Activated CD4-positive, alpha-beta memory T cell treated with anti-CD3 and anti-CD28 coated beads for 36 hours (primary cell): Measurements from ENCODE around the gene H2BK1. TPM values are rescaled to one million over a fixed set of nuclear protein-coding genes. Genes with fewer than 3 reads are reported as not detected.

Source experiments
- CTCF ChIA-PET: fragments of 350-600 bp; sonication (Branson Sonifier 250); formaldehyde crosslinking; loops from one replicate; lab custom pipeline; 2021; ENCODE audit warnings: antibody characterized with exemption, inconsistent platforms; lab: Charles Lee
- POLR2A ChIA-PET: fragments of 350-600 bp; sonication (Branson Sonifier 250); formaldehyde crosslinking; loops from one replicate; lab custom pipeline; 2021; ENCODE audit warnings: antibody characterized with exemption; lab: Charles Lee
- DNase-seq: peaks from one replicate; pipeline ENCODE4 v3.0.0-alpha.2; 2020
- H3K27ac Mint-ChIP-seq: one replicate; pipeline ENCODE4 v1.8.0; 2021; ENCODE audit warnings: mixed read lengths
- H3K27me3 Mint-ChIP-seq: one replicate; pipeline ENCODE4 v1.8.0; 2021; ENCODE audit warnings: mixed read lengths
- H3K36me3 Mint-ChIP-seq: one replicate; pipeline ENCODE4 v1.8.0; 2021; ENCODE audit warnings: mixed read lengths
- H3K4me1 Mint-ChIP-seq: one replicate; pipeline ENCODE4 v1.8.0; 2021; ENCODE audit warnings: low read depth, mixed read lengths
- H3K4me3 Mint-ChIP-seq: one replicate; pipeline ENCODE4 v1.8.0; 2021; ENCODE audit warnings: mild to moderate bottlenecking, mixed read lengths
- H3K9me3 Mint-ChIP-seq: one replicate; pipeline ENCODE4 v1.8.0; 2021; ENCODE audit warnings: mixed read lengths
- intact Hi-C: fragments of 100-400 bp; cut with micrococcal nuclease; formaldehyde crosslinking; loops from one replicate; pipeline ENCODE4 v1.15.1; 2023
- total RNA-seq, 2 experiments: library from RNA; stranded (reverse); gene quantifications; one replicate each; pipeline ENCODE4 v1.2.3, GENCODE V29; 2021

Gene H2BK1
- total RNA-seq, 2 experiments from 2014 or later, result not detected

- Mint-ChIP-seq H3K9me3 (no peaks in the 10 kb centered on the region), H3K36me3 (no peaks in the 10 kb centered on the region), H3K27me3 (peaks cover 3% of the 10 kb centered on the region), H3K4me3 (no peak overlapping the region), H3K27ac (no peak overlapping the region), H3K4me1 (no peaks in the 10 kb centered on the region)
- intact Hi-C loops, result no loop called here
- CTCF ChIA-PET, result no interaction called here
- DNase-seq, result no peak
- POLR2A ChIA-PET, result no interaction called here
These were observed 24.3 kb downstream of the H2BK1 start for GRCh38 chr7:151185762-151186639.

- intact Hi-C loops, result no loop called here
- Mint-ChIP-seq H3K36me3 (no peaks in the 10 kb centered on the region), H3K4me3 (no peak overlapping the region), H3K9me3 (no peaks in the 10 kb centered on the region), H3K27ac (no peak overlapping the region), H3K4me1 (no peaks in the 10 kb centered on the region), H3K27me3 (peaks cover 8% of the 10 kb centered on the region)
- peak; percentile 3 for DNase-seq
- ChIA-PET CTCF (no interaction called here), POLR2A (interaction anchor here (0.8 kb wide), 1 partner anchor 30 kb away, joined by 3 read pairs; no protein-coding TSS in a partner anchor)
These were observed 29.3 kb downstream of the H2BK1 start for GRCh38 chr7:151181011-151181431.

DNA sequence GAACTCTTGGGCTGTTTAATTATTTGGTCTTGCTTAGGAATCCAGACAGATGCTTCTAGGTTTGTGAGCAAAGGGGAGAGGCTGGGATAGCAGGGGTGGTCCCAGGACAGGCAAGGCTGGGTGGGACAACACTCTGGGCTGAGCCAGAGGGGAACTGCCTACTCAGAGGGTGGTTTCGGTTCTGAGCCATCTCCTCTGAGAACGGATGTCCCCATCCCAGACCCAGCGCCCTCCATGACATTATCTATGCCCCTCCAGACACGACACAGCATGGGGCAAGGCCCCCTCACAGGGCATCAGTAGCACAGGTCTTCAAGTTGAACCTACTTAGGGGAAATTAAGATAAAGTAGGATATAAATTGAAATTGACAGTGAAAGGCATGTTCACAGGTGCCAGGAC is 30.3 kb downstream of the H2BK1 start:
- DNase-seq, result no peak
- Mint-ChIP-seq H3K4me3 (no peak overlapping the region), H3K36me3 (no peaks in the 10 kb centered on the region), H3K4me1 (no peaks in the 10 kb centered on the region), H3K9me3 (no peaks in the 10 kb centered on the region), H3K27ac (no peak overlapping the region), H3K27me3 (peaks cover 8% of the 10 kb centered on the region)
- ChIA-PET POLR2A (no interaction called here), CTCF (interaction anchor here (1.6 kb wide), 1 partner anchor 10 kb away, joined by 7 read pairs; no protein-coding TSS in a partner anchor)
- intact Hi-C loops, result no loop called here

GRCh38 chr7:151179287-151179860 is 30.9 kb downstream of the H2BK1 start:
- Mint-ChIP-seq H3K27ac (no peak overlapping the region), H3K4me3 (no peak overlapping the region), H3K27me3 (peaks cover 11% of the 10 kb centered on the region), H3K4me1 (no peaks in the 10 kb centered on the region), H3K9me3 (no peaks in the 10 kb centered on the region), H3K36me3 (no peaks in the 10 kb centered on the region)
- DNase-seq, result no peak
- ChIA-PET CTCF (interaction anchor here (0.8 to 1.6 kb wide), 3 partner anchors 10 to 65 kb away, joined by 3 to 7 read pairs (median 4); no protein-coding TSS in a partner anchor), POLR2A (no interaction called here)
- intact Hi-C loops, result no loop called here

DNA sequence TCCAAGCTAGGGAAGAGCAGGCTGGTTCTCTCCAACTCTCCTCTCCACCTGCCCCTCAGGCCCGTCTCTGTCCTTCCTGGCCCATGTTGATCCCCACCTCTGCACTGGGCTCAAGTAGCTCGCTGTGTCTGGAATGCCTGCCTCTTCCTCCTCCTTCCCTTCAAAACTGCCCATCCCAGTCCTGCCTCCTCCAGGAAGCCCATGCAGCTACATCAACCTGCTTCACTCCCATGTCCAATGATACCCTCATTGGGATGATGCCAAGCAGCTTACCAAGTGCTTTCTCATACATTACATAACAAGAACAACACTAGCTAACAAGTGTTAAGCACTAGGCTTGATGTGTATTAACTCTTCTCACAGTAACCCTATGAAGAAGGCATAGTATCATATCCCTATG is 31.5 kb downstream of the H2BK1 start:
- no peak overlapping the region for H3K4me3 Mint-ChIP-seq
- ChIA-PET CTCF (interaction anchor here (0.8 to 1.6 kb wide), 3 partner anchors 9 to 65 kb away, joined by 3 to 7 read pairs (median 4); no protein-coding TSS in a partner anchor), POLR2A (no interaction called here)
- intact Hi-C loops, result no loop called here
- no peaks in the 10 kb centered on the region for H3K9me3 Mint-ChIP-seq
- no peaks in the 10 kb centered on the region for H3K4me1 Mint-ChIP-seq
- no peaks in the 10 kb centered on the region for H3K36me3 Mint-ChIP-seq
- DNase-seq, result no peak
- H3K27ac Mint-ChIP-seq, result no peak overlapping the region
- H3K27me3 Mint-ChIP-seq, result peaks cover 11% of the 10 kb centered on the region

- H3K36me3 Mint-ChIP-seq, result no peaks in the 10 kb centered on the region
- H3K27me3 Mint-ChIP-seq, result peaks cover 16% of the 10 kb centered on the region
- ChIA-PET CTCF (interaction anchor here (1.6 kb wide), 1 partner anchor 9 kb away, joined by 7 read pairs; no protein-coding TSS in a partner anchor), POLR2A (no interaction called here)
- intact Hi-C loops, result no loop called here
- H3K4me3 Mint-ChIP-seq, result no peak overlapping the region
- no peak for DNase-seq
- no peaks in the 10 kb centered on the region for H3K9me3 Mint-ChIP-seq
- no peaks in the 10 kb centered on the region for H3K4me1 Mint-ChIP-seq
- no peak overlapping the region for H3K27ac Mint-ChIP-seq
These were observed 32.1 kb downstream of the H2BK1 start for GRCh38 chr7:151178236-151178635.

- POLR2A ChIA-PET, result no interaction called here
- Mint-ChIP-seq H3K27me3 (peaks cover 22% of the 10 kb centered on the region), H3K4me3 (no peak overlapping the region), H3K4me1 (peaks cover 5% of the 10 kb centered on the region), H3K27ac (no peak overlapping the region), H3K9me3 (no peaks in the 10 kb centered on the region), H3K36me3 (no peaks in the 10 kb centered on the region)
- intact Hi-C loops, result no loop called here
- no peak for DNase-seq
- CTCF ChIA-PET, result interaction anchor here (1.3 to 1.6 kb wide), 2 partner anchors 11 to 215 kb away, joined by 3 to 6 read pairs; no protein-coding TSS in a partner anchor
These were observed 33.0 kb downstream of the H2BK1 start for GRCh38 chr7:151177310-151177709.

DNA sequence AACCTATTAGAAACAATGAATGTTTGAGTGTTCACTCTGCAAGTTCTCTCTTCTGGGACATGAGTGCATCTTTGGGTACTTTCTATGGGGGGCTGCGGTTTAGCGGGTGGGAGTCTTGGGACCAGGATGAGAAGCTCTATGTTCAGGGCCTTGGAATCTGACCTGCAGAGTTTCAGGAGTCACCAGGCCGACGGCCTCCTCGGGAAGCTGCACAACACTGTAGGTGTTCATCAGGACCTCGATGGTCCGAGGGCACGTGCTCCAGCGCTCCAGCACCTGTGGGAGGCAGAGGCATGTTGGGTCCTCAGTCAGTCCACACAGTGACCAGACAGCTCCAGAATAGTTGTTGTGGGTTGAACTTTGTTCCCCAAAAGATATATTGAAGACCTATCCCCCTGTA is 33.9 kb downstream of the H2BK1 start:
- intact Hi-C loops, result no loop called here
- no peaks in the 10 kb centered on the region for H3K9me3 Mint-ChIP-seq
- no peaks in the 10 kb centered on the region for H3K36me3 Mint-ChIP-seq
- no peak overlapping the region for H3K27ac Mint-ChIP-seq
- H3K4me3 Mint-ChIP-seq, result no peak overlapping the region
- peaks cover 23% of the 10 kb centered on the region for H3K27me3 Mint-ChIP-seq
- ChIA-PET CTCF (interaction anchor here (1.3 to 1.6 kb wide), 2 partner anchors 10 to 214 kb away, joined by 3 to 6 read pairs; no protein-coding TSS in a partner anchor), POLR2A (no interaction called here)
- no peak for DNase-seq
- peaks cover 5% of the 10 kb centered on the region for H3K4me1 Mint-ChIP-seq

DNA sequence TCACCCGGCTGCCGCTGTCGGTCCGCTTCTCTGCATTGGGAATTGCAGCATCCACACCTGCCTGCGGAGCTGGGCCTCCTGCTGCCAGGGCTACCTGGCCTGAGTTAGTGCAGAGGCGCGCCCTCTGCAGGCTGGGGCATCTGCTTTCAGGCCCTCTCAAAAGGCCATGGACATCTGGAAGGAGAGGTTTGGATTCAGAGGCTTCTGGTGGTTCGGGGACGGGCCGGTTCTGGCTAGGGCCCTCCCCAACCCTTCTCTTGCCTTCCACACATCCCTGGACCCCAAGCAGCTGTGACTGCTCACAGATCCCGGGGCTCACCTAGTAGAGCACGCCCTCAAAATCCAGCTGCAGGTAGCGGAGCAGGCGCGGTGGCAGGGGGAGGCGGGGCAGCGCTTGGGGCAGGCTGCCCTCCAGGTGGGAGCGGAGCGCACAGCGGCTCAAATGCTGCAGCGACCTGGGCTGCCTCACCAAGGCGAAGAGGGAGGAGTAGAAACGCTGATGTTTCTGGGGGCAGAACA is 34.4 kb downstream of the H2BK1 start:
- intact Hi-C loops, result no loop called here
- H3K27ac Mint-ChIP-seq, result no peak overlapping the region
- H3K9me3 Mint-ChIP-seq, result no peaks in the 10 kb centered on the region
- H3K27me3 Mint-ChIP-seq, result peaks cover 27% of the 10 kb centered on the region
- ChIA-PET CTCF (interaction anchor here (1.6 kb wide), 1 partner anchor 9 kb away, joined by 6 read pairs; no protein-coding TSS in a partner anchor), POLR2A (no interaction called here)
- H3K4me1 Mint-ChIP-seq, result peaks cover 5% of the 10 kb centered on the region
- H3K4me3 Mint-ChIP-seq, result no peak overlapping the region
- DNase-seq, result no peak
- no peaks in the 10 kb centered on the region for H3K36me3 Mint-ChIP-seq

GRCh38 chr7:151175047-151175792 is 35.1 kb downstream of the H2BK1 start:
- H3K4me1 Mint-ChIP-seq, result peaks cover 5% of the 10 kb centered on the region
- ChIA-PET CTCF (interaction anchor here (2.8 kb wide), 1 partner anchor 51 kb away, joined by 10 read pairs; no protein-coding TSS in a partner anchor), POLR2A (no interaction called here)
- no peak overlapping the region for H3K27ac Mint-ChIP-seq
- H3K36me3 Mint-ChIP-seq, result no peaks in the 10 kb centered on the region
- H3K4me3 Mint-ChIP-seq, result no peak overlapping the region
- H3K9me3 Mint-ChIP-seq, result no peaks in the 10 kb centered on the region
- intact Hi-C loops, result no loop called here
- DNase-seq, result no peak
- peaks cover 27% of the 10 kb centered on the region for H3K27me3 Mint-ChIP-seq

DNA sequence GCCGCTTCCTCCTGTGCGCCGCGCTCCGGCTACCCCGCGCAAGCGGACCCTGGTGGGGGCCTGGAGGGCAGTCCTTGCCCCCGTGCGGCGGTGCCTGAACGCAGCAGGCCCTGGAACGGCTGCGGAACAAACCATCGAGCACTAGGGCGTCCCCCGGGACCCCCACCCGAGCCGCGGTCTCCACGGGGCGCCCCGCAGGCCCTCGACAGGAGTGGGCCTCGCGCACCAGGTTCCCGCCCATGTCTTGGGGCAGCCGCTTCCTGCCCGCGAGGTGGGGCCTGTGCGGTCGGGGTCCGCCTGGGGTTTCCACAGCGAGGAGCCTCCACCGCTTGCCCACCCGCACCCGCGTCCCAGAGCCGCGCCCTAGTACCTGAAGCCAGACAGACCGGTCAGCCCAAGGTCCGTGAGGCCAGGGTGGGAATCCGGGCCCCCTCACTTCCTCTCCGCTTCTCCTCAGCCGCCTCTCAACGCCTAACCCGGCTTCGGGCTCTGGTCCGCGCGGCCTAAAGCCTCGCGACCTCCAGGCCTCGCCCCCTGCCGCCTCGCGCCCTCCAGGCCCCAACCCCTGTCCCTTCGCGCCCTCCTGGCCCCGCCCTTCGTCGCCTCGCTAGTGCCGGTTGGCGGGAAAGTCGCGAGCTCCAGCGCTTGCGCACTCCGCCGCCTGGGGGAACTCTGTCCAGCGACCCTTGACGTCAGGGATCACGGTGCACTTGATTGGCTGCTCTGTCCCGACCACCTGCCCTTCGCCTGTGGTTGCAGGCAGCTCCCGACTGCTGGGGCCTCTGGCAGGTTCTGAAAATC is 35.8 kb downstream of the H2BK1 start:
- Mint-ChIP-seq H3K4me3 (no peak overlapping the region), H3K4me1 (peaks cover 5% of the 10 kb centered on the region), H3K9me3 (no peaks in the 10 kb centered on the region), H3K27ac (no peak overlapping the region), H3K36me3 (no peaks in the 10 kb centered on the region), H3K27me3 (peaks cover 34% of the 10 kb centered on the region)
- ChIA-PET CTCF (interaction anchor here (2.8 kb wide), 1 partner anchor 51 kb away, joined by 10 read pairs; no protein-coding TSS in a partner anchor), POLR2A (no interaction called here)
- DNase-seq, result peak; percentile 27
- intact Hi-C loops, result no loop called here
